GM12878 (cell line): Measurements from ENCODE around the gene COL26A1. TPM values are rescaled to one million over a fixed set of nuclear protein-coding genes. Genes with fewer than 3 reads are reported as not detected.

Experiments used
- ATAC-seq: fragments of 200-7000 bp; cut with Tn5 transposase; 3 replicates; pipeline ENCODE4 v1.9.1; 2020; ENCODE audit warnings: mild to moderate bottlenecking, moderate library complexity
- BruUV-seq: library from RNA; stranded (reverse); fragments of 400-500 nt; replicated peaks from 2 replicates; lab custom pipeline; 2021; lab: Mats Ljungman, UMichigan
- CTCF ChIA-PET: fragments of 300-600 bp; sonication (Branson Sonifier 250); formaldehyde crosslinking; extraction: SDS; loops from one replicate; lab custom pipeline; 2021; ENCODE audit warnings: inconsistent platforms; lab: Yijun Ruan, JAX
- POLR2A ChIA-PET: fragments of 350-600 bp; formaldehyde crosslinking; extraction: SDS; loops from one replicate; lab custom pipeline; 2021; ENCODE audit warnings: inconsistent platforms; lab: Charles Lee
- RAD21 ChIA-PET: fragments of 300-600 bp; sonication (Branson Sonifier 250); formaldehyde crosslinking; loops from one replicate; lab custom pipeline; 2023; ENCODE audit warnings: antibody characterized with exemption; ENCODE audit not compliant: unreplicated experiment; lab: Charles Lee
- SMC1A ChIA-PET: fragments of 300-600 bp; sonication (Branson Sonifier 250); formaldehyde crosslinking; loops from one replicate; lab custom pipeline; 2023; ENCODE audit not compliant: unreplicated experiment, uncharacterized antibody; lab: Charles Lee
- DNase-seq: peaks from one replicate; pipeline ENCODE4 v3.0.0-alpha.2; 2011; ENCODE audit warnings: low read depth, low spot score
- FAIRE-seq: peaks from 3 replicates; lab custom pipeline; 2011; peaks lifted over from hg19 to GRCh38; lab: Jason Lieb, UNC
- H2AFZ ChIP-seq: 2 replicates; pipeline ENCODE4 v1.6.0; 2011; ENCODE audit warnings: low read depth, low read length, control low read depth; ENCODE audit not compliant: control insufficient read depth
- H3K27ac ChIP-seq: 2 replicates; pipeline ENCODE4 v1.5.1; 2011; ENCODE audit warnings: control low read depth; ENCODE audit not compliant: control insufficient read depth, insufficient read depth
- H3K27me3 ChIP-seq, 2 experiments: replicated peaks in 1 of 2; 2 replicates each; pipeline versions ENCODE4 v1.6.0 to v1.6.1; 2011; ENCODE audit warnings: low read length in 1 of 2; ENCODE audit not compliant: control insufficient read depth in 2 of 2, insufficient read depth in 2 of 2
- H3K36me3 ChIP-seq, 2 experiments: 2 replicates each; pipeline ENCODE4 v1.5.1; 2011; ENCODE audit warnings: low read length in 1 of 2; ENCODE audit not compliant: control insufficient read depth in 2 of 2, insufficient read depth in 2 of 2
- H3K4me1 ChIP-seq: 2 replicates; pipeline ENCODE4 v1.6.1; 2011; ENCODE audit warnings: mild to moderate bottlenecking, low read length, moderate library complexity, mixed read lengths; ENCODE audit not compliant: control insufficient read depth, insufficient read depth
- H3K4me2 ChIP-seq: 2 replicates; pipeline ENCODE4 v1.6.0; 2011; ENCODE audit warnings: control low read depth; ENCODE audit not compliant: control insufficient read depth, insufficient read depth
- H3K4me3 ChIP-seq: fragments of 200-600 bp; sonication (generic); 2 replicates; pipeline ENCODE4 v1.5.1; 2016
- H3K79me2 ChIP-seq: 2 replicates; pipeline ENCODE4 v1.6.0; 2011; ENCODE audit warnings: low read length; ENCODE audit not compliant: control insufficient read depth, insufficient read depth
- H3K9ac ChIP-seq: 2 replicates; pipeline ENCODE4 v1.8.0; 2011; ENCODE audit warnings: low read length, control low read depth, mixed read lengths; ENCODE audit not compliant: control insufficient read depth, insufficient read depth
- H3K9me3 ChIP-seq: replicated peaks from 3 replicates; pipeline ENCODE4 v1.5.1; 2011; ENCODE audit warnings: mild to moderate bottlenecking, low read length; ENCODE audit not compliant: control insufficient read depth, insufficient read depth
- H4K20me1 ChIP-seq: 2 replicates; pipeline ENCODE4 v1.6.0; 2011; ENCODE audit not compliant: control insufficient read depth, insufficient read depth
- ASH2L ChIP-seq: fragments of 300-600, 200-600 bp; sonication (generic); IDR thresholded peaks from 2 replicates; pipeline ENCODE4 v1.6.1; 2017; ENCODE audit warnings: low read depth, mild to moderate bottlenecking, borderline replicate concordance
- E2F8 ChIP-seq: fragments of 450-650 bp; IDR thresholded peaks from 2 replicates; pipeline ENCODE4 v1.6.1; 2018; ENCODE audit warnings: mild to moderate bottlenecking, low read depth, moderate library complexity; ENCODE audit not compliant: partially characterized antibody
- FOXK2 ChIP-seq: fragments of 450-650 bp; IDR thresholded peaks from 2 replicates; pipeline ENCODE4 v1.6.1; 2017; ENCODE audit warnings: mild to moderate bottlenecking, moderate library complexity
- JUND ChIP-seq: IDR thresholded peaks from 2 replicates; pipeline ENCODE4 v1.6.1; 2012; ENCODE audit warnings: low read depth, mild to moderate bottlenecking, low read length, improper control_type of control experiment, moderate library complexity
- NBN ChIP-seq: fragments of 450-650 bp; IDR thresholded peaks from 2 replicates; pipeline ENCODE4 v1.6.1; 2016
- NFIC ChIP-seq: IDR thresholded peaks from 2 replicates; pipeline ENCODE4 v1.6.1; 2012; ENCODE audit warnings: low read depth, mild to moderate bottlenecking, inconsistent platforms, low read length, moderate library complexity
- NR2C1 ChIP-seq: fragments of 450-650 bp; IDR thresholded peaks from 2 replicates; pipeline ENCODE4 v1.6.1; 2017; ENCODE audit warnings: antibody characterized with exemption, mild to moderate bottlenecking, moderate library complexity
- PAX8 ChIP-seq: fragments of 450-650 bp; IDR thresholded peaks from 2 replicates; pipeline ENCODE4 v1.6.1; 2017; ENCODE audit warnings: mild to moderate bottlenecking, moderate library complexity
- POU2F2 ChIP-seq: IDR thresholded peaks from 3 replicates; pipeline ENCODE4 v1.6.1; 2011; ENCODE audit warnings: low read depth, mild to moderate bottlenecking, low read length, borderline replicate concordance
- SIX5 ChIP-seq: IDR thresholded peaks from 2 replicates; pipeline ENCODE4 v1.6.1; 2011; ENCODE audit warnings: mild to moderate bottlenecking, low read depth, low read length, moderate library complexity; ENCODE audit not compliant: severe bottlenecking
- SMAD5 ChIP-seq: IDR thresholded peaks from 2 replicates; pipeline ENCODE4 v1.6.1; 2016; ENCODE audit warnings: antibody characterized with exemption, low read depth
- WGBS: methylation state at CpG from one replicate; pipeline ENCODE4 v1.1.6; 2016; ENCODE audit warnings: low lambda C conversion rate; ENCODE audit not compliant: insufficient replicate concordance, insufficient coverage; ENCODE audit errors: missing lambda C conversion rate; 5-methylcytosine and 5-hydroxymethylcytosine counted together
- in situ Hi-C: fragments of 300-500 bp; cut with MboI; formaldehyde crosslinking; loops from 9 replicates; pipeline ENCODE4 v1.14.3; 2018; ENCODE audit warnings: mixed read lengths
- intact Hi-C: fragments of 100-400 bp; cut with micrococcal nuclease; formaldehyde crosslinking; loops from one replicate; pipeline ENCODE4 v1.14.2; 2022; ENCODE audit not compliant: unreplicated experiment
- polyA plus RNA-seq, 11 experiments: library from polyadenylated mRNA; depleted of rRNA in 4 of 11; unstranded in 6 of 11; stranded (reverse) in 5 of 11; fragments of >200 nt; fragmentation: Nextera tagmentation in 4 of 11; fragmentation: Illumina TruSeq in 1 of 11; extraction: Ambion mirVana in 4 of 11; extraction: Trizol in 1 of 11; gene quantifications; 1 replicate in 1 of 11; 2 replicates in 10 of 11; pipeline versions ENCODE4 v1.2.1 to v1.2.3, GENCODE V29; 2011 to 2016; ENCODE audit warnings: inconsistent platforms in 2 of 11, missing spikeins in 2 of 11, low read depth in 1 of 11
- total RNA-seq, 4 experiments: library from RNA; depleted of rRNA in 3 of 4; stranded (reverse); fragments of >200 nt in 3 of 4; fragmentation: Illumina TruSeq in 1 of 4; extraction: Trizol in 1 of 4; gene quantifications; 2 replicates each; pipeline versions ENCODE4 v1.2.1 to v1.2.3, GENCODE V29; 2013 to 2021

COL26A1 gene
- total and polyA plus RNA-seq, 10 of the 15 experiments (the other 5 are each of a cell fraction or from before 2014, with no cell fraction given), result 0.08 TPM; not detected in 9

GRCh38 chr7:101486433-101487104 is 123.9 kb downstream of the COL26A1 start (continued):
- TF ChIP-seq JUND, result no peak
- TF ChIP-seq SIX5, result no peak
- TF ChIP-seq FOXK2, result no peak
- no peak for TF ChIP-seq NFIC
- TF ChIP-seq, all 136 proteins: peak for 0

GRCh38 chr7:101487105-101487458 is 124.4 kb downstream of the COL26A1 start:
- WGBS, result 38% methylated on average over 4 of the region's 4 CpGs
- BruUV-seq, result no TSS peak
- Histone ChIP-seq H3K27ac (no peak overlapping the region), H3K4me1 (no peaks in the 10 kb centered on the region), H3K79me2 (no peaks in the 10 kb centered on the region), H3K4me2 (no peak overlapping the region), H3K9ac (no peak overlapping the region), H2AFZ (no peak overlapping the region), H3K27me3 (no peaks in the 10 kb centered on the region), H4K20me1 (no peaks in the 10 kb centered on the region), H3K36me3 (no peaks in the 10 kb centered on the region), H3K9me3 (no peaks in the 10 kb centered on the region), H3K4me3 (no peak overlapping the region)
- ATAC-seq, result no peak
- in situ Hi-C loops, result no loop called here
- ChIA-PET SMC1A (no interaction called here), CTCF (interaction anchor here (0.6 kb wide), 1 partner anchor 21 kb away, joined by 3 read pairs; no protein-coding TSS in a partner anchor), POLR2A (no interaction called here)
- no peak for FAIRE-seq
- no peak for DNase-seq
- intact Hi-C loops, result no loop called here
- no peak for TF ChIP-seq PAX8
- TF ChIP-seq E2F8, result no peak
- TF ChIP-seq NR2C1, result no peak
- TF ChIP-seq SMAD5, result no peak
- TF ChIP-seq ASH2L, result no peak
- TF ChIP-seq POU2F2, result no peak
- TF ChIP-seq NBN, result no peak
- TF ChIP-seq, all 136 proteins: peak for 0
- RAD21 ChIA-PET, result no interaction called here
